ACC112 (cell line): ENCODE measurements around the gene YPEL2.
A peak's percentile ranks its signal among the peaks of the same experiment; 100 is the strongest.

Experiments used
- H2AFZ ChIP-seq: fragments of 200-600 bp; sonication (generic); one replicate; pipeline ENCODE4 v1.6.0; 2017; ENCODE audit warnings: antibody characterized with exemption, low read length; ENCODE audit not compliant: unreplicated experiment
- H3K27ac ChIP-seq: fragments of 200-600 bp; sonication (generic); 2 replicates; pipeline ENCODE4 v1.5.1; 2014; ENCODE audit warnings: low read depth, mild to moderate bottlenecking, antibody characterized with exemption, low read length, moderate library complexity
- H3K27me3 ChIP-seq: fragments of 200-600 bp; sonication (generic); 2 replicates; pipeline ENCODE4 v1.6.1; 2014; ENCODE audit warnings: mild to moderate bottlenecking, antibody characterized with exemption, low read length, moderate library complexity, mixed read lengths; ENCODE audit not compliant: insufficient read depth
- H3K36me3 ChIP-seq: fragments of 200-600 bp; sonication (generic); 2 replicates; pipeline ENCODE4 v1.6.1; 2016; ENCODE audit warnings: mild to moderate bottlenecking, antibody characterized with exemption, low read length, moderate library complexity, mixed read lengths; ENCODE audit not compliant: insufficient read depth
- H3K4me1 ChIP-seq: fragments of 200-600 bp; sonication (generic); one replicate; pipeline ENCODE4 v1.6.1; 2016; ENCODE audit warnings: low read length, mixed read lengths; ENCODE audit not compliant: insufficient read depth, unreplicated experiment, control insufficient read depth
- H3K4me3 ChIP-seq: fragments of 200-600 bp; sonication (generic); 2 replicates; pipeline ENCODE4 v1.5.1; 2014; ENCODE audit warnings: mild to moderate bottlenecking, low read depth, low read length
- H3K79me2 ChIP-seq: fragments of 200-600 bp; sonication (generic); one replicate; pipeline ENCODE4 v1.6.0; 2016; ENCODE audit warnings: low read length; ENCODE audit not compliant: control insufficient read depth, unreplicated experiment, insufficient read depth

Gene YPEL2

DNA sequence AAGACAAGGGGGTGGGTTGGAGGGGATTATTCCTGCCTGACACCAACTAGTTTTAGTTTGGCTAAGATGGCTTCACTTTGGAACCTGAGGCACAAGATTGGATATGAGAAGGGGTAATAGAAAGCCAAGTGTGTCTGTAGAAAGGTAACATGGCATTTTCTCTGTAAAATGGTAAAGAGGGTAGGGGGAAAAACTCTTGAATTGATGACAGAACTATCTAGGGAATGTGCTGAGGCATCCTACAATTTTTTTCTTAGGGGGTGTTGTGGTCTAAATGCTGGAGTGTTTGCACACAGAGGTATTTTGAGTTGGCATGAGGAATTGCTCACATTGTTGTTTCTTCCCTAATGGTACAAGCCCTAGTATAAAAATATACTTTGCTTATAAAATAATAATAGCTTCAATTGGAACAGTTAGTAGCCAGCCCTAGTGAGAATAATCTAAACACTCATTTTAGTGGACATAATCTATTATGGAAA, 25.8 kb downstream of the YPEL2 start:
- Histone ChIP-seq H3K4me1 (peaks cover 44% of the 10 kb centered on the region), H3K79me2 (peaks cover 4% of the 10 kb centered on the region), H3K36me3 (peaks cover 9% of the 10 kb centered on the region; the same call in 1 of the 2 replicates), H3K27ac (peak overlapping the region; percentile 93), H3K4me3 (no peak overlapping the region), H3K27me3 (no peaks in the 10 kb centered on the region), H2AFZ (no peak overlapping the region)

GRCh38 chr17:59357929-59358328, 26.5 kb downstream of the YPEL2 start:
- Histone ChIP-seq H3K4me1 (peaks cover 50% of the 10 kb centered on the region), H3K4me3 (peak overlapping the region; percentile 18; the same call in 1 of the 2 replicates), H3K27ac (peak overlapping the region; percentile 93), H3K79me2 (peaks cover 4% of the 10 kb centered on the region), H3K36me3 (peaks cover 9% of the 10 kb centered on the region; the same call in 1 of the 2 replicates), H2AFZ (no peak overlapping the region), H3K27me3 (no peaks in the 10 kb centered on the region)

- Histone ChIP-seq H3K36me3 (0 out of 2 replicates have a peak, but pooled peaks cover 4% of the 10 kb centered on the region), H3K4me3 (peak overlapping the region; percentile 60), H2AFZ (no peak overlapping the region), H3K27ac (peak overlapping the region; percentile 99), H3K27me3 (no peaks in the 10 kb centered on the region), H3K4me1 (peaks cover 65% of the 10 kb centered on the region), H3K79me2 (peaks cover 11% of the 10 kb centered on the region)
These were observed 29.9 kb downstream of the YPEL2 start for GRCh38 chr17:59361386-59361785.

- peak overlapping the region; percentile 99 for H3K27ac ChIP-seq
- H3K36me3 ChIP-seq = no peaks in the 10 kb centered on the region
- peaks cover 68% of the 10 kb centered on the region for H3K4me1 ChIP-seq
- peak overlapping the region; percentile 20 for H2AFZ ChIP-seq
- H3K4me3 ChIP-seq = peak overlapping the region; percentile 60
- H3K27me3 ChIP-seq = no peaks in the 10 kb centered on the region
- peaks cover 11% of the 10 kb centered on the region for H3K79me2 ChIP-seq
These were observed 30.7 kb downstream of the YPEL2 start for GRCh38 chr17:59361916-59362810.

DNA sequence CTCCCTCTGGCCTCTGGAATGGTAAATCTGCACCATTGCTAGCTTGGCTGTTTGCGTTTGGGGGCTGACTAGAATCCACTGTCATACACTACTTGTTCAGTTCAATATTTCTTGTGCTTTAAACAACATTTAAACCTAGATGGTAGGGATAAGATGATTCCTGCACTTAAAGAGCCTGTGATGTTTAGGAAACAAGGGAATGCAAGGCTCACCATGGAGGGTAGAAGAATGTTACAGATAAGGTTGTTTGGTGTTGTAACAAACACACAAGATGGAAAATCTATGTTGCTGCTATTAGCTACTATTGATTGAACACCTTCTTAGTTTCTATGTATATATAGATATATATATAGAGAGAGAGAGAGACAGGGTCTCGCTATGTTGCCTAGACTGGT, 31.4 kb downstream of the YPEL2 start:
- Histone ChIP-seq H3K79me2 (peaks cover 11% of the 10 kb centered on the region), H3K27me3 (no peaks in the 10 kb centered on the region), H2AFZ (peak overlapping the region; percentile 20), H3K4me3 (peak overlapping the region; percentile 60), H3K36me3 (no peaks in the 10 kb centered on the region), H3K27ac (peak overlapping the region; percentile 99), H3K4me1 (peaks cover 68% of the 10 kb centered on the region)

- H3K27ac ChIP-seq = no peak overlapping the region
- no peak overlapping the region for H3K4me3 ChIP-seq
- H2AFZ ChIP-seq = no peak overlapping the region
- peaks cover 11% of the 10 kb centered on the region for H3K79me2 ChIP-seq
- H3K36me3 ChIP-seq = no peaks in the 10 kb centered on the region
- no peaks in the 10 kb centered on the region for H3K27me3 ChIP-seq
- H3K4me1 ChIP-seq = peaks cover 74% of the 10 kb centered on the region
These were observed 34.0 kb downstream of the YPEL2 start for GRCh38 chr17:59365383-59365981.

DNA sequence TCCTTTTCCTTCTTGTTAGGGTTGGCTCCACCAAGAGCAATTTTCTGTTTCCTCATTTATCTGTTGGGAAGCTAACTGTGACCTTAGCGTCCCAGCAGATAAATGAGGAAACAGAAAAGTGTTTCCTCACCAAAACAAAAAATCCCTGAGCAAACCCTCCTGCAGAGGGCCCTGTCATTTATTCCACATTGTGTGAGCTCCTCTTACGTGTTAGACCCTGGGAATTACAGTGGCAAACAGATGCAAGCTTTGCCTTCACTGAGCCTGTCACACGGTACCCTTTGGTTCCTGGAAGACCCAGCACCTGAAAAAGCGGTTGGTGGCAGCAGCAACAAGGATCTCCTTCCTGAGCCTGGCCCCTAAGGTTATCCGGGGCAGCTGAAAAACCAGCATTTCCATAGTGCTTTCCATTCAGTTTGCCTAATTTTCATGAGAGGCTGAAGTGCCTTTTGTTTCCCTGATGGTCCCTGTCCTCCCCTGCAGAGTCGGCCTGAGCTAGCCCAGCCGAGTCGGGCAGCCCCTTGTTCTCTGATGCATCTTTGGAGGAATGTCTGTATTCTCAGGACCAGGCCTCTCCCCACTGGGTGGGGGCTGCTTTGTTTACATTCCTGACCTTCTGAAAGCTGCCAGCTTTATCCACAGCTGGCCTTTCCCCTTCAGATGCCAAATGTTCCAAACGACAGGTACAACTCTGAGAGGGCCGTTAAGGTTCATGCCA, 34.7 kb downstream of the YPEL2 start:
- H3K4me3 ChIP-seq = no peak overlapping the region
- no peaks in the 10 kb centered on the region for H3K27me3 ChIP-seq
- H3K79me2 ChIP-seq = peaks cover 13% of the 10 kb centered on the region
- H3K27ac ChIP-seq = peak overlapping the region; percentile 46; the same call in 1 of the 2 replicates
- H3K36me3 ChIP-seq = no peaks in the 10 kb centered on the region
- no peak overlapping the region for H2AFZ ChIP-seq
- peaks cover 74% of the 10 kb centered on the region for H3K4me1 ChIP-seq

DNA sequence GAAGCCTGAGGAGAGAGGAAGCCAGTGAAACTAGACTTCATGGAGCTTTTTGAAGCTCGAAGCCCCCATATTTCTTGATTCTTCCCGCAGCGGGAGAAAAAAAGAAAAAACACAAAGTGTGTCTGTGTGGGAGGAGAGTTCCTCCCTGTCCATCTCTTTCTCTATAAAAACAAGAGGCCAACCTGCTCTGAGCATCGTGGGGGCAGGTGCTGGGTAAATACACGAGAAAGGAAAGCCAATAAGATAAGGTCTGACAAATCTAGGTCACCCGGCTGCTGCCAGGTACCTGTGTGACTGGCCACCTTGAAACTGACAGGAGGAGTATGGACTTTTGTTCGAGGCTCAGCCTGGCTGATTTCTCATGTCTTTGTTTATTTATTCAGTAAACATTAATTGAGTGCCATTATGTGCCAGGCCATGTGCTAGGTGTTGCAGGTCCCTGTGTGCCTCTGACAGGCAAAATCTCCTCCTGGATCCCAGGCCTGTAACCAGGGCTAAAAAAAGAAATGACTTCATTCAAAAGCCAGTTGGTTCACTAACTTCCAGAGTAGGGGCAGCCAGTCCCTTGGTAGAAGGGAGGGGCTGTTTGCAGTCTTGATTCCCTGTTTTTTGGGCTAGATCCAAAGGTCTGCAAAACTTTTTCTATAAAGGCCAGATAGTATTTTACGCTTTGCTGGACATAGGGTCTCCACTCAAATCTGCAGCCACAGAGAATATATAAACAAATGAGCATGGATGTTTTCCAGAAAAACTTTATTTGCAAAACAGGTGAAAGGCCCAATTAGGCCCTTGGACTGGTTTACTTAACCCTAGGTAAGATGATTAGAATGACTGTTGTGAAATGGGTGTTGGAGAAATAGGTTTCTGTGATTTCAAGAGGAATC, 35.6 kb downstream of the YPEL2 start:
- H3K27ac ChIP-seq = peak overlapping the region; percentile 46
- H3K4me1 ChIP-seq = peaks cover 75% of the 10 kb centered on the region
- H3K79me2 ChIP-seq = peaks cover 17% of the 10 kb centered on the region
- H3K4me3 ChIP-seq = peak overlapping the region; percentile 11; the same call in 1 of the 2 replicates
- no peak overlapping the region for H2AFZ ChIP-seq
- H3K27me3 ChIP-seq = no peaks in the 10 kb centered on the region
- H3K36me3 ChIP-seq = no peaks in the 10 kb centered on the region

GRCh38 chr17:59367657-59368045, 36.2 kb downstream of the YPEL2 start:
- Histone ChIP-seq H2AFZ (no peak overlapping the region), H3K27ac (peak overlapping the region; percentile 46; the same call in 1 of the 2 replicates)

More at GRCh38 chr17:59367657-59368045, 36.2 kb downstream of the YPEL2 start:
- H3K27me3 ChIP-seq = no peaks in the 10 kb centered on the region
- H3K79me2 ChIP-seq = peaks cover 18% of the 10 kb centered on the region
- H3K36me3 ChIP-seq = no peaks in the 10 kb centered on the region
- H3K4me1 ChIP-seq = peaks cover 75% of the 10 kb centered on the region
- H3K4me3 ChIP-seq = peak overlapping the region; percentile 11; the same call in 1 of the 2 replicates
